DND-41 (cell line): ENCODE results near the gene PPIF.
"Not testable (repeated sequence)": the region's sequence is repeated elsewhere in the genome, so short reads cannot be mapped to it uniquely, and the experiment has no call there.

Source experiments
- ATAC-seq: fragments of 200-7000 bp; cut with Tn5 transposase; 3 replicates; pipeline ENCODE4 v1.9.1; 2021; ENCODE audit warnings: low read depth; ENCODE audit not compliant: insufficient read depth
- DNase-seq: peaks from one replicate; pipeline ENCODE4 v3.0.0-alpha.2; 2020
- H2AFZ ChIP-seq: 2 replicates; pipeline ENCODE4 v1.6.0; 2012; ENCODE audit warnings: low read depth, low read length
- H3K27ac ChIP-seq: 2 replicates; pipeline ENCODE4 v1.5.1; 2012; ENCODE audit warnings: low read length, inconsistent platforms
- H3K27me3 ChIP-seq: fragments of 200-600 bp; sonication (generic); 2 replicates; pipeline ENCODE4 v1.6.0; 2012; ENCODE audit warnings: low read length, mild to moderate bottlenecking, inconsistent platforms; ENCODE audit not compliant: insufficient read depth, poor library complexity
- H3K36me3 ChIP-seq: 2 replicates; pipeline ENCODE4 v1.5.1; 2012; ENCODE audit warnings: low read length, inconsistent platforms; ENCODE audit not compliant: insufficient read depth
- H3K4me1 ChIP-seq: 2 replicates; pipeline ENCODE4 v1.5.1; 2012; ENCODE audit warnings: mild to moderate bottlenecking, low read length; ENCODE audit not compliant: insufficient read depth
- H3K4me2 ChIP-seq: 2 replicates; pipeline ENCODE4 v1.6.0; 2012; ENCODE audit warnings: mild to moderate bottlenecking, moderate library complexity, low read length, inconsistent platforms; ENCODE audit not compliant: insufficient read depth
- H3K4me3 ChIP-seq, 2 experiments: fragments of 200-600 bp in 1 of 2; shearing (Covaris generic) in 1 of 2; 2 replicates each; pipeline ENCODE4 v1.5.1; 2012 to 2016; ENCODE audit warnings: inconsistent platforms in 2 of 2, low read length in 2 of 2, mild to moderate bottlenecking in 2 of 2, low read depth in 1 of 2, moderate library complexity in 1 of 2
- H3K79me2 ChIP-seq: 2 replicates; pipeline ENCODE4 v1.6.0; 2012; ENCODE audit warnings: low read length, inconsistent platforms; ENCODE audit not compliant: insufficient read depth
- H3K9ac ChIP-seq: 2 replicates; pipeline ENCODE4 v1.6.0; 2012; ENCODE audit warnings: low read depth, mild to moderate bottlenecking, inconsistent platforms, low read length, moderate library complexity
- H3K9me3 ChIP-seq: 2 replicates; pipeline ENCODE4 v1.5.1; 2012; ENCODE audit warnings: low read length, moderate library complexity, mild to moderate bottlenecking, inconsistent platforms; ENCODE audit not compliant: insufficient read depth, severe bottlenecking
- H4K20me1 ChIP-seq: 2 replicates; pipeline ENCODE4 v1.6.0; 2012; ENCODE audit warnings: low read length; ENCODE audit not compliant: insufficient read depth
- EZH2 ChIP-seq: IDR thresholded peaks from 3 replicates; pipeline ENCODE4 v1.6.1; 2012; ENCODE audit warnings: borderline replicate concordance, low read depth, mild to moderate bottlenecking, moderate library complexity, low read length, inconsistent platforms; ENCODE audit not compliant: severe bottlenecking
- TF ChIP-seq, protein P1 (sequence below): IDR thresholded peaks from 2 replicates; pipeline ENCODE4 v1.5.1; 2012; ENCODE audit warnings: borderline replicate concordance, low read length, moderate library complexity, mild to moderate bottlenecking; ENCODE audit not compliant: poor library complexity, severe bottlenecking; ENCODE audit errors: extremely low read depth

Gene PPIF

DNA sequence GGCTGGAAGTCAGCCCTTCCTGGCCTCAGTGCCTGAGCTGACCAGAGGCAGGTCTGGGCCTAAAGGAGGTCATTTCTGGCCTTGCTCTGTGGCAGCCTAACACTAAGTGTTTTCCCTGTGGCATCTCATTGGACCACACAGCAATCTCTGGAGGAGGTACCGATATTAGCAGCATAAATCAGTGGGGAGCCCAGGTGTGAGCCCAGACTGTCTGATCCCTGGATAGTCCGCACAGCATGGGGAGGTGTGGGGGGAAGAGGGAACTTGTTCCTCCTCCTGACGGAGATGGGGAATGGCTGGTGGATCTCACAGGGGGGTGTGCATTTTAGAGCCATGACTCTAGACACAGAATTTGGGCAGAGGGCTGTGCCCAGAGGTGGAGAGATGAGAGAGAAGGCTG lies 11.0 kb upstream of the PPIF start:
- Histone ChIP-seq H3K9ac (no peak overlapping the region), H2AFZ (no peak overlapping the region), H3K9me3 (no peaks in the 10 kb centered on the region), H3K27ac (no peak overlapping the region), H4K20me1 (peaks cover 17% of the 10 kb centered on the region), H3K4me3 (no peak overlapping the region), H3K36me3 (no peaks in the 10 kb centered on the region), H3K4me1 (peaks cover 7% of the 10 kb centered on the region; the same call in 1 of the 2 replicates), H3K79me2 (no peaks in the 10 kb centered on the region), H3K27me3 (peaks cover 3% of the 10 kb centered on the region), H3K4me2 (no peak overlapping the region)
- TF ChIP-seq, protein P1, sequence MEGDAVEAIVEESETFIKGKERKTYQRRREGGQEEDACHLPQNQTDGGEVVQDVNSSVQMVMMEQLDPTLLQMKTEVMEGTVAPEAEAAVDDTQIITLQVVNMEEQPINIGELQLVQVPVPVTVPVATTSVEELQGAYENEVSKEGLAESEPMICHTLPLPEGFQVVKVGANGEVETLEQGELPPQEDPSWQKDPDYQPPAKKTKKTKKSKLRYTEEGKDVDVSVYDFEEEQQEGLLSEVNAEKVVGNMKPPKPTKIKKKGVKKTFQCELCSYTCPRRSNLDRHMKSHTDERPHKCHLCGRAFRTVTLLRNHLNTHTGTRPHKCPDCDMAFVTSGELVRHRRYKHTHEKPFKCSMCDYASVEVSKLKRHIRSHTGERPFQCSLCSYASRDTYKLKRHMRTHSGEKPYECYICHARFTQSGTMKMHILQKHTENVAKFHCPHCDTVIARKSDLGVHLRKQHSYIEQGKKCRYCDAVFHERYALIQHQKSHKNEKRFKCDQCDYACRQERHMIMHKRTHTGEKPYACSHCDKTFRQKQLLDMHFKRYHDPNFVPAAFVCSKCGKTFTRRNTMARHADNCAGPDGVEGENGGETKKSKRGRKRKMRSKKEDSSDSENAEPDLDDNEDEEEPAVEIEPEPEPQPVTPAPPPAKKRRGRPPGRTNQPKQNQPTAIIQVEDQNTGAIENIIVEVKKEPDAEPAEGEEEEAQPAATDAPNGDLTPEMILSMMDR: no peak
- no peak for TF ChIP-seq EZH2
- ATAC-seq (no peak), DNase-seq (no peak)

DNA sequence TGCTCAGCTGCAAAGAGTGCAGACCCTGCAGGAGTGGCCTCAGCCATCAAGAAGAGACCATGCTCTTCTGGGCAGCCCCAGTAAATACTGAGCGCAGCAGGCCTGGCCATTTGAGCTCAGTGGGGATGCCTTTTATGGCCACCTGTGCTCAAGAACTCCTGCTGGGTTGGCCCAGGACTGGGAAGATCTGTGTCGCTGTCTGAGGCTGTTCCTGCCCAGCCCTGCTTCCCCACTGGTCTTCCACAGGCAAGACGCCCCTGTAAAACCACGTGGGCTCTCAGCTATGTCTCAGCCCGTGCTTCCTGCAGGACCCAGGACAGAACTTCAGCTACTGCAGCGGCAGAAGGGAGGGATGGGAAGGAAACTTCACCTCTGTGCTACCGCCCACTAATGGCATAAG lies 10.5 kb upstream of the PPIF start:
- Histone ChIP-seq H3K27ac (no peak overlapping the region), H4K20me1 (peaks cover 15% of the 10 kb centered on the region), H3K4me3 (no peak overlapping the region), H3K79me2 (no peaks in the 10 kb centered on the region), H3K4me1 (peaks cover 2% of the 10 kb centered on the region; the same call in 1 of the 2 replicates), H3K4me2 (no peak overlapping the region), H3K27me3 (no peaks in the 10 kb centered on the region), H3K36me3 (no peaks in the 10 kb centered on the region), H3K9me3 (no peaks in the 10 kb centered on the region), H3K9ac (no peak overlapping the region), H2AFZ (no peak overlapping the region)
- DNase-seq (no peak), ATAC-seq (no peak)
- TF ChIP-seq, protein P1: no peak
- no peak for TF ChIP-seq EZH2

DNA sequence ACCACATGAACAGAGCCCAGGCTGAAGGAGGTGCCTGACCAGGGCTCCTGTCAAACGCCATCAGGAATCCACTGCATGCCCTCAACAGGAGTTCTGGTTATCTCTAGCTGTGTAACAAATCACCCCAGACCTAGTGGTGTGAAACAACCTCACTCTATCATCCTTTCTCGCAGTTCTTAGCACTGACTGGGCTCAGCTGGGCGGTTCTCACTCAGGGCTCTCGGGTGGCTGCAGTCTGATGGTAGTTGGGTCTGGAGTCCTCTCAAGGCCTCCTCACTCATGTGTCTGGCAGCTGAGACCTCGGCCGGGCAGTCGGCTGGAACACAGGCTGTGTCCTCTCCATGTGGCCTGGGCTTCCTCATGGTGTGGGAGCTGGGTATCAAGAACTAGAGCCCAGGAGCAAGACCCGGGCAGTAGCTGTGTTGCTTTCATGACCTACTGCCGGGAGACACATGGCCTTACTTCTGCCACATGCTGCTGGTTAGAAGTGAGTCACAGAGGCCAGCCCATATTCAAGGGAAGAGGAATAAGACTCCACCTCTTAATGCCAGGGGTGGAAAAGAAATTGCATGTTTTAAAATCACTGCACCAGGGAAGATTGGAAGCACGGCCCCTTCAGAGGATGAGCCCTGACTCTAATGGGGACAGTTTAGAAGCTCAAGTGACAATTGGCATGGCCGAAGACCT lies 9.3 kb upstream of the PPIF start:
- DNase-seq, H3K9me3 ChIP-seq, H3K27me3 ChIP-seq, ATAC-seq, H3K36me3 ChIP-seq, H2AFZ ChIP-seq, H3K27ac ChIP-seq, H3K4me1 ChIP-seq, H3K79me2 ChIP-seq, H3K4me3 ChIP-seq, H3K4me2 ChIP-seq, H3K9ac ChIP-seq: not testable (repeated sequence)
- peaks cover 15% of the 10 kb centered on the region for H4K20me1 ChIP-seq

DNA sequence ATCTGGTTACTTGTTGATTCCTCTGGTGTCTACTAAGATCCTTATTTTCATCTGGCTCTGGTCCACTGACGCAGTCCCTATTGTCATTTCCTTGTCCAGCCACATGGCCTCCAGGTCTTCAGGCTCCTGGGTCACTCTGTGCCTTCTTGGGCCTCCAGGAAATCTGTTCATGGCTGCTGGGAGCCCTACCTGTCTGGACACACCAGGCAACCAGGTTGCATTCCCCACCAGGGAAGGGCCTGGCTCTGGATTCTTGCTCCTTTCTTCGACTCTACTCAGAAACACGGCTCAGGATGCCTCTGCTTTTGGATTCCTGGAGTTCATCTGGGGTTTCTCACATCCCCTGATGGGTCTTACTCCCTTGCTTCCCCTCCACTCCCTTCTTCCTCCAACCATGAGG lies 8.0 kb upstream of the PPIF start:
- no peak overlapping the region for H3K4me3 ChIP-seq
- no peak overlapping the region for H3K9ac ChIP-seq
- no peaks in the 10 kb centered on the region for H3K4me1 ChIP-seq
- H3K4me2 ChIP-seq: no peak overlapping the region
- TF ChIP-seq, protein P1: no peak
- TF ChIP-seq EZH2: no peak
- no peak overlapping the region for H2AFZ ChIP-seq
- no peaks in the 10 kb centered on the region for H3K79me2 ChIP-seq
- ATAC-seq (no peak), DNase-seq (no peak)
- H3K27ac ChIP-seq: no peak overlapping the region
- H3K36me3 ChIP-seq: no peaks in the 10 kb centered on the region
- no peaks in the 10 kb centered on the region for H3K9me3 ChIP-seq
- H3K27me3 ChIP-seq: no peaks in the 10 kb centered on the region
- peaks cover 19% of the 10 kb centered on the region for H4K20me1 ChIP-seq
